GM12878 (cell line): ENCODE results near the gene DENND4C. TPM values are rescaled to one million over a fixed set of nuclear protein-coding genes. Genes with fewer than 3 reads are reported as not detected.
"Not testable (repeated sequence)": the region's sequence is repeated elsewhere in the genome, so short reads cannot be mapped to it uniquely, and the experiment has no call there.

ENCODE experiments used
- ATAC-seq: fragments of 200-7000 bp; cut with Tn5 transposase; 3 replicates; pipeline ENCODE4 v1.9.1; 2020; ENCODE audit warnings: mild to moderate bottlenecking, moderate library complexity
- BruUV-seq: library from RNA; stranded (reverse); fragments of 400-500 nt; replicated peaks from 2 replicates; lab custom pipeline; 2021; lab: Mats Ljungman, UMichigan
- CTCF ChIA-PET: fragments of 300-600 bp; sonication (Branson Sonifier 250); formaldehyde crosslinking; extraction: SDS; loops from one replicate; lab custom pipeline; 2021; ENCODE audit warnings: inconsistent platforms; lab: Yijun Ruan, JAX
- POLR2A ChIA-PET: fragments of 350-600 bp; formaldehyde crosslinking; extraction: SDS; loops from one replicate; lab custom pipeline; 2021; ENCODE audit warnings: inconsistent platforms; lab: Charles Lee
- RAD21 ChIA-PET: fragments of 300-600 bp; sonication (Branson Sonifier 250); formaldehyde crosslinking; loops from one replicate; lab custom pipeline; 2023; ENCODE audit warnings: antibody characterized with exemption; ENCODE audit not compliant: unreplicated experiment; lab: Charles Lee
- SMC1A ChIA-PET: fragments of 300-600 bp; sonication (Branson Sonifier 250); formaldehyde crosslinking; loops from one replicate; lab custom pipeline; 2023; ENCODE audit not compliant: unreplicated experiment, uncharacterized antibody; lab: Charles Lee
- DNase-seq: peaks from one replicate; pipeline ENCODE4 v3.0.0-alpha.2; 2011; ENCODE audit warnings: low read depth, low spot score
- FAIRE-seq: peaks from 3 replicates; lab custom pipeline; 2011; peaks lifted over from hg19 to GRCh38; lab: Jason Lieb, UNC
- H2AFZ ChIP-seq: 2 replicates; pipeline ENCODE4 v1.6.0; 2011; ENCODE audit warnings: low read depth, low read length, control low read depth; ENCODE audit not compliant: control insufficient read depth
- H3K27ac ChIP-seq: 2 replicates; pipeline ENCODE4 v1.5.1; 2011; ENCODE audit warnings: control low read depth; ENCODE audit not compliant: control insufficient read depth, insufficient read depth
- H3K27me3 ChIP-seq, 2 experiments: replicated peaks in 1 of 2; 2 replicates each; pipeline versions ENCODE4 v1.6.0 to v1.6.1; 2011; ENCODE audit warnings: low read length in 1 of 2; ENCODE audit not compliant: control insufficient read depth in 2 of 2, insufficient read depth in 2 of 2
- H3K36me3 ChIP-seq, 2 experiments: 2 replicates each; pipeline ENCODE4 v1.5.1; 2011; ENCODE audit warnings: low read length in 1 of 2; ENCODE audit not compliant: control insufficient read depth in 2 of 2, insufficient read depth in 2 of 2
- H3K4me1 ChIP-seq: 2 replicates; pipeline ENCODE4 v1.6.1; 2011; ENCODE audit warnings: mild to moderate bottlenecking, low read length, moderate library complexity, mixed read lengths; ENCODE audit not compliant: control insufficient read depth, insufficient read depth
- H3K4me2 ChIP-seq: 2 replicates; pipeline ENCODE4 v1.6.0; 2011; ENCODE audit warnings: control low read depth; ENCODE audit not compliant: control insufficient read depth, insufficient read depth
- H3K4me3 ChIP-seq: fragments of 200-600 bp; sonication (generic); 2 replicates; pipeline ENCODE4 v1.5.1; 2016
- H3K79me2 ChIP-seq: 2 replicates; pipeline ENCODE4 v1.6.0; 2011; ENCODE audit warnings: low read length; ENCODE audit not compliant: control insufficient read depth, insufficient read depth
- H3K9ac ChIP-seq: 2 replicates; pipeline ENCODE4 v1.8.0; 2011; ENCODE audit warnings: low read length, control low read depth, mixed read lengths; ENCODE audit not compliant: control insufficient read depth, insufficient read depth
- H3K9me3 ChIP-seq: replicated peaks from 3 replicates; pipeline ENCODE4 v1.5.1; 2011; ENCODE audit warnings: mild to moderate bottlenecking, low read length; ENCODE audit not compliant: control insufficient read depth, insufficient read depth
- H4K20me1 ChIP-seq: 2 replicates; pipeline ENCODE4 v1.6.0; 2011; ENCODE audit not compliant: control insufficient read depth, insufficient read depth
- NBN ChIP-seq: fragments of 450-650 bp; IDR thresholded peaks from 2 replicates; pipeline ENCODE4 v1.6.1; 2016
- POLR2A ChIP-seq: IDR thresholded peaks from 2 replicates; pipeline ENCODE4 v1.6.1; 2011; ENCODE audit warnings: low read depth, mild to moderate bottlenecking, low read length
- RUNX3 ChIP-seq: IDR thresholded peaks from 2 replicates; pipeline ENCODE4 v1.6.1; 2012; ENCODE audit warnings: low read length, inconsistent platforms
- SREBF1 ChIP-seq: IDR thresholded peaks from 2 replicates; pipeline ENCODE4 v1.6.1; 2012; ENCODE audit warnings: mild to moderate bottlenecking, low read length
- TAF1 ChIP-seq: IDR thresholded peaks from 2 replicates; pipeline ENCODE4 v1.6.1; 2011; ENCODE audit warnings: mild to moderate bottlenecking, low read depth, low read length, borderline replicate concordance
- WGBS: methylation state at CpG from one replicate; pipeline ENCODE4 v1.1.6; 2016; ENCODE audit warnings: low lambda C conversion rate; ENCODE audit not compliant: insufficient replicate concordance, insufficient coverage; ENCODE audit errors: missing lambda C conversion rate; 5-methylcytosine and 5-hydroxymethylcytosine counted together
- in situ Hi-C: fragments of 300-500 bp; cut with MboI; formaldehyde crosslinking; loops from 9 replicates; pipeline ENCODE4 v1.14.3; 2018; ENCODE audit warnings: mixed read lengths
- intact Hi-C: fragments of 100-400 bp; cut with micrococcal nuclease; formaldehyde crosslinking; loops from one replicate; pipeline ENCODE4 v1.14.2; 2022; ENCODE audit not compliant: unreplicated experiment
- polyA plus RNA-seq, 11 experiments: library from polyadenylated mRNA; depleted of rRNA in 4 of 11; unstranded in 6 of 11; stranded (reverse) in 5 of 11; fragments of >200 nt; fragmentation: Nextera tagmentation in 4 of 11; fragmentation: Illumina TruSeq in 1 of 11; extraction: Ambion mirVana in 4 of 11; extraction: Trizol in 1 of 11; gene quantifications; 1 replicate in 1 of 11; 2 replicates in 10 of 11; pipeline versions ENCODE4 v1.2.1 to v1.2.3, GENCODE V29; 2011 to 2016; ENCODE audit warnings: inconsistent platforms in 2 of 11, missing spikeins in 2 of 11, low read depth in 1 of 11
- total RNA-seq, 4 experiments: library from RNA; depleted of rRNA in 3 of 4; stranded (reverse); fragments of >200 nt in 3 of 4; fragmentation: Illumina TruSeq in 1 of 4; extraction: Trizol in 1 of 4; gene quantifications; 2 replicates each; pipeline versions ENCODE4 v1.2.1 to v1.2.3, GENCODE V29; 2013 to 2021
- TF ChIP-seq, protein P1 (sequence below): IDR thresholded peaks from 2 replicates; pipeline ENCODE4 v1.6.1; 2011; ENCODE audit warnings: low read depth, low read length, improper control_type of control experiment, borderline replicate concordance
- TF ChIP-seq, protein P2 (sequence below): fragments of 450-650 bp; formaldehyde crosslinking; IDR thresholded peaks from 2 replicates; pipeline ENCODE4 v1.5.0; 2022; ENCODE audit warnings: mild to moderate bottlenecking, missing genetic modification characterization
- TF ChIP-seq, protein P3 (sequence below): fragments of 450-650 bp; IDR thresholded peaks from 2 replicates; pipeline ENCODE4 v1.6.1; 2017; ENCODE audit warnings: mild to moderate bottlenecking, moderate library complexity

DENND4C gene
- total and polyA plus RNA-seq, 10 of the 15 experiments (the other 5 are each of a cell fraction or from before 2014, with no cell fraction given) = 8.2 to 49.3 (median 24.7) TPM

DNA sequence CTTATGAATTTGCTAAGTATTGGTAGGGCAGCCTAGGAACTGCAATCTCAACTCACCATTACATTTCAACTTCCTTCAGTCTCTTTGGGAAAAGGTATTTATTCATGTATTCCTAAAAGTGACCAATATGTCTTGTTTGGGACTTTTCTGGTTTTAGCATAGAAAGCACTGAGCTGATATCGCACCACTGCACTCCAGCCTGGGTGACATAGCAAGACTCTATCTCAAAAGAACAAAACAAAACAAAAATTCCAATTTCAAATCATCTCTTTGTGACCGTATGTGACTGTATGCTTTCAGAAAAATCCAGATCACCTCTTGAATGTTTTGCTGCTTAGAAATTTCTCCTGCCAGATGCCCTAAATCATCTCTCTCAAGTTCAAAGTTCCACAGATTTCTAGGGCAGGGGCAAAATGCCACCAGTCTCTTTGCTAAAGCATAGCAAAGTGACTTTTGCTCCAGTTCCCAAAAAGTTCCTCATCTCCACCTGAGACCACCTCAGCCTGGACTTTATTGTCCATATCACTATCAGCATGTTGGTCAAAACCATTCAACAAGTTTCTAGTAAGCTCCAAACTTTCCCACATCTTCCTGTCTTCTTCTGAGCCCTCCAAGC is 37.0 kb upstream of the DENND4C start:
- FAIRE-seq, H4K20me1 ChIP-seq, H3K9ac ChIP-seq, H3K4me1 ChIP-seq, BruUV-seq, H2AFZ ChIP-seq, H3K36me3 ChIP-seq, RAD21 ChIA-PET, intact Hi-C loops, POLR2A ChIA-PET, H3K4me3 ChIP-seq, H3K79me2 ChIP-seq, H3K27ac ChIP-seq, H3K27me3 ChIP-seq, DNase-seq, ATAC-seq, SMC1A ChIA-PET, H3K4me2 ChIP-seq, H3K9me3 ChIP-seq, CTCF ChIA-PET, in situ Hi-C loops: not testable (repeated sequence)
- 100% methylated on average over 2 of the region's 2 CpGs for WGBS

DNA sequence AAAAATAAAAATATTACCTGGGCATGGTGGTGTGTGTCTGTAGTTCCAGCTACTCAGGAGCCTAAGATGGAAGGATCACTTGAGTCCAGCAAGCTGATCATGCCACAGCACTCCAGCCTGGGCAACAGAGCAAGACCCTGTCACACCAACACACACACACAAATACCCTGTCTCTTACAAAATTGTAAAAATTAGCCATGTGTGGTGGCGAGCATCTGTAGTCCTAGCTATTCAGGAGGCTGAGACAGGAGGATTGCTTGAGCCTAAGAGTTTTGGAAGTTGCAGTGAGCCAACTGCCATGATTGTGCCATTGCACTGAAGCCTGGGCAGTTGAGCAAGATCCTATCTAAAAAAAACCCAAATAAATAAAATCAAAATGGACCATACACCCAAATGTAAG is 32.1 kb upstream of the DENND4C start:
- Histone ChIP-seq H3K27me3 (no peaks in the 10 kb centered on the region), H3K4me2 (no peak overlapping the region), H3K4me1 (no peaks in the 10 kb centered on the region), H3K9ac (no peak overlapping the region), H3K36me3 (no peaks in the 10 kb centered on the region), H3K27ac (no peak overlapping the region), H4K20me1 (no peaks in the 10 kb centered on the region), H2AFZ (no peak overlapping the region), H3K79me2 (no peaks in the 10 kb centered on the region), H3K9me3 (no peaks in the 10 kb centered on the region), H3K4me3 (no peak overlapping the region)
- POLR2A ChIA-PET = no interaction called here
- no TSS peak for BruUV-seq
- SMC1A ChIA-PET = no interaction called here
- FAIRE-seq = no peak
- RAD21 ChIA-PET = no interaction called here
- DNase-seq = no peak
- ATAC-seq = no peak
- in situ Hi-C loops = no loop called here
- intact Hi-C loops = no loop called here
- 23% methylated on average over 1 of the region's 1 CpG for WGBS
- CTCF ChIA-PET = no interaction called here
- no peak for TF ChIP-seq TAF1
- TF ChIP-seq SREBF1 = no peak
- TF ChIP-seq, protein P1, sequence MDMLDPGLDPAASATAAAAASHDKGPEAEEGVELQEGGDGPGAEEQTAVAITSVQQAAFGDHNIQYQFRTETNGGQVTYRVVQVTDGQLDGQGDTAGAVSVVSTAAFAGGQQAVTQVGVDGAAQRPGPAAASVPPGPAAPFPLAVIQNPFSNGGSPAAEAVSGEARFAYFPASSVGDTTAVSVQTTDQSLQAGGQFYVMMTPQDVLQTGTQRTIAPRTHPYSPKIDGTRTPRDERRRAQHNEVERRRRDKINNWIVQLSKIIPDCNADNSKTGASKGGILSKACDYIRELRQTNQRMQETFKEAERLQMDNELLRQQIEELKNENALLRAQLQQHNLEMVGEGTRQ = no peak
- TF ChIP-seq, protein P2, sequence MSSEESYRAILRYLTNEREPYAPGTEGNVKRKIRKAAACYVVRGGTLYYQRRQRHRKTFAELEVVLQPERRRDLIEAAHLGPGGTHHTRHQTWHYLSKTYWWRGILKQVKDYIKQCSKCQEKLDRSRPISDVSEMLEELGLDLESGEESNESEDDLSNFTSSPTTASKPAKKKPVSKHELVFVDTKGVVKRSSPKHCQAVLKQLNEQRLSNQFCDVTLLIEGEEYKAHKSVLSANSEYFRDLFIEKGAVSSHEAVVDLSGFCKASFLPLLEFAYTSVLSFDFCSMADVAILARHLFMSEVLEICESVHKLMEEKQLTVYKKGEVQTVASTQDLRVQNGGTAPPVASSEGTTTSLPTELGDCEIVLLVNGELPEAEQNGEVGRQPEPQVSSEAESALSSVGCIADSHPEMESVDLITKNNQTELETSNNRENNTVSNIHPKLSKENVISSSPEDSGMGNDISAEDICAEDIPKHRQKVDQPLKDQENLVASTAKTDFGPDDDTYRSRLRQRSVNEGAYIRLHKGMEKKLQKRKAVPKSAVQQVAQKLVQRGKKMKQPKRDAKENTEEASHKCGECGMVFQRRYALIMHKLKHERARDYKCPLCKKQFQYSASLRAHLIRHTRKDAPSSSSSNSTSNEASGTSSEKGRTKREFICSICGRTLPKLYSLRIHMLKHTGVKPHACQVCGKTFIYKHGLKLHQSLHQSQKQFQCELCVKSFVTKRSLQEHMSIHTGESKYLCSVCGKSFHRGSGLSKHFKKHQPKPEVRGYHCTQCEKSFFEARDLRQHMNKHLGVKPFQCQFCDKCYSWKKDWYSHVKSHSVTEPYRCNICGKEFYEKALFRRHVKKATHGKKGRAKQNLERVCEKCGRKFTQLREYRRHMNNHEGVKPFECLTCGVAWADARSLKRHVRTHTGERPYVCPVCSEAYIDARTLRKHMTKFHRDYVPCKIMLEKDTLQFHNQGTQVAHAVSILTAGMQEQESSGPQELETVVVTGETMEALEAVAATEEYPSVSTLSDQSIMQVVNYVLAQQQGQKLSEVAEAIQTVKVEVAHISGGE (CRISPR knock-in tag) = no peak
- no peak for TF ChIP-seq POLR2A
- no peak for TF ChIP-seq RUNX3
- TF ChIP-seq NBN = no peak
- TF ChIP-seq, protein P3, sequence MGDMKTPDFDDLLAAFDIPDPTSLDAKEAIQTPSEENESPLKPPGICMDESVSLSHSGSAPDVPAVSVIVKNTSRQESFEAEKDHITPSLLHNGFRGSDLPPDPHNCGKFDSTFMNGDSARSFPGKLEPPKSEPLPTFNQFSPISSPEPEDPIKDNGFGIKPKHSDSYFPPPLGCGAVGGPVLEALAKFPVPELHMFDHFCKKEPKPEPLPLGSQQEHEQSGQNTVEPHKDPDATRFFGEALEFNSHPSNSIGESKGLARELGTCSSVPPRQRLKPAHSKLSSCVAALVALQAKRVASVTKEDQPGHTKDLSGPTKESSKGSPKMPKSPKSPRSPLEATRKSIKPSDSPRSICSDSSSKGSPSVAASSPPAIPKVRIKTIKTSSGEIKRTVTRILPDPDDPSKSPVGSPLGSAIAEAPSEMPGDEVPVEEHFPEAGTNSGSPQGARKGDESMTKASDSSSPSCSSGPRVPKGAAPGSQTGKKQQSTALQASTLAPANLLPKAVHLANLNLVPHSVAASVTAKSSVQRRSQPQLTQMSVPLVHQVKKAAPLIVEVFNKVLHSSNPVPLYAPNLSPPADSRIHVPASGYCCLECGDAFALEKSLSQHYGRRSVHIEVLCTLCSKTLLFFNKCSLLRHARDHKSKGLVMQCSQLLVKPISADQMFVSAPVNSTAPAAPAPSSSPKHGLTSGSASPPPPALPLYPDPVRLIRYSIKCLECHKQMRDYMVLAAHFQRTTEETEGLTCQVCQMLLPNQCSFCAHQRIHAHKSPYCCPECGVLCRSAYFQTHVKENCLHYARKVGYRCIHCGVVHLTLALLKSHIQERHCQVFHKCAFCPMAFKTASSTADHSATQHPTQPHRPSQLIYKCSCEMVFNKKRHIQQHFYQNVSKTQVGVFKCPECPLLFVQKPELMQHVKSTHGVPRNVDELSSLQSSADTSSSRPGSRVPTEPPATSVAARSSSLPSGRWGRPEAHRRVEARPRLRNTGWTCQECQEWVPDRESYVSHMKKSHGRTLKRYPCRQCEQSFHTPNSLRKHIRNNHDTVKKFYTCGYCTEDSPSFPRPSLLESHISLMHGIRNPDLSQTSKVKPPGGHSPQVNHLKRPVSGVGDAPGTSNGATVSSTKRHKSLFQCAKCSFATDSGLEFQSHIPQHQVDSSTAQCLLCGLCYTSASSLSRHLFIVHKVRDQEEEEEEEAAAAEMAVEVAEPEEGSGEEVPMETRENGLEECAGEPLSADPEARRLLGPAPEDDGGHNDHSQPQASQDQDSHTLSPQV = no peak
